CD4-positive, alpha-beta T cell treated with Interleukin-17A for 4 hours (primary cell): ENCODE measurements around the gene GDNF.

Experiments
- DNase-seq: peaks from one replicate; pipeline ENCODE4 v3.0.0-alpha.2; 2020; ENCODE audit warnings: mixed read lengths

The GDNF gene

DNA sequence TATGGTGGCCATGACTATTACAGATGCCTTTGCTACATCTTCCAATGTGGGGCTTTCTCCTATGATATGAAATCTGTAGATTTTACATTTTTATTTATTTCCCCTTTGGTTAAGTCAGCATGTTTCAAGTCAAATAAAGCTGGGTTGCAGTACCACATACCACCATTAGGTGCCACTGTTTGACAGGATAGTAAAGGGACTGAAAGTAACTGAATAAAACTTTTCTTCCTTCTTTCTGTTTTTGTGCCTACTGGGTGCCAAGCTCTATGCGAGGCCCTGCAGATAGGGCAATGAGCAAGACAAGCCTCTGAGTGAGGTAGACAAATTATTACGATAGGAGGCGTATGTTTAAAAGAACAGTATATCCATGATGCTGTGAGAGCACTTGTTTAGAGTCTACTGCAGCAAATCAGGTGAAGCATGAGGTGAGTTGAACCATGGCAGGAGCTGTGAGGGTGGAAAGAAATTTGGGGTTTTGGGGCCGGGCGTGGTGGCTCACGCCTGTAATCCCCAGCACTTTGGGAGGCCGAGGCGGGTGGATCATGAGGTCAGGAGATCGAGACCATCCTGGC, 64.8 kb downstream of the GDNF start:
- no peak for DNase-seq

DNA sequence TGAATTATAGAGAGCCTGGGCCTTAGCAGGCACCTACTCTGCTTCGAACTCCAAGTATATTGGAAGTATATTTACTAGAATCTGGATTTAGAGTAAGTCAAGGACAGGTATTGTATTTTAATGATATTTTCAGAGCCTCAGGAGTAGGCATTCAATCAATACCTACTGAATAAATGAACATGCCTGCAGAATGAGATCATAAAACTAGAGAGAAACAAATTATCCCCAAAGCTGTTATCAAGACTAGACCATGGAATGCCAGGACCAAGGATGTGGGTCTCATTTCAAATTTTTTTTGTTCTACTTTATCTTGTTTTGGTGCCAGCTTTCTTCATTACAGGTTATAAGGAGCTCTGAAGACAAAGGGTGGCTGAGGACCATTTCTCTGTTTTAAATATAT, 66.0 kb downstream of the GDNF start:
- DNase-seq, result no peak

DNA sequence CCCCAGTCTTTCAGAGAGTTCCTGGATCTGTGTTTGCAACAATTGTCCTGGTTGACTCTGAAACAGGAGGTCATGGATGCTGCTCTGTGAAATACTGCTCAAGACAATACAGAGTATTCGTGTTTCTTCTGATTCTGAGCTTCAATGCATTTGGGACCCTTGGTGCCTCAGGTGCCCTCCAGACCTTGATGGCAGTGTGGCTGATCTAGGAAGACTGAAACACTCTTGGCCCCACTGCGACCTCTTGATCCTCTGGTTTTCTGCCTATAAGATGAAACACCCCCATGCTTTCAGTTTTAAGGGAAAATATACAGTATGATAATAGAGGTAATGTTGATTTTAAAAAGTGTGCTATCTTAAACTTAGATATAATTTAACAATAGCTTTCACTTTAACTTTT, 67.6 kb downstream of the GDNF start:
- DNase-seq, result no peak

DNA sequence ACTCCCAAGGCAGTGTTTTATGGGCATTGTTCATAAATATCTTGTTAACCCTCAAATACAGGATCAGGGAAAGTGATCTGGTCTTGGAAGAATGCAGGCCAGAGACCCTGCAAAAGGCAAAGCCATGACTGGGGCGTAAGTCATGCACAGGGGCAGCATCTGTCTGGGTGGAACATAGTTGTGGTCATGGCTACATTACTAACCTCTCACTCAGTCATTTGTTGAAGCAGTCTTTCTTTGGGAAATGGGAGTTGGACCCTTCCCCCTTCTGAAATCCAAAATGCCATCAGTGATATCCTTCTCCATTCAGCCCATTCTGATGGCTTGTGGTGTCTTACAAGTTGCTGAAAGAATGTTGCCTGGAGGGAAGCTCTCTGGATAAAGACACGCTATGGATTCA, 68.1 kb downstream of the GDNF start:
- DNase-seq, result no peak

DNA sequence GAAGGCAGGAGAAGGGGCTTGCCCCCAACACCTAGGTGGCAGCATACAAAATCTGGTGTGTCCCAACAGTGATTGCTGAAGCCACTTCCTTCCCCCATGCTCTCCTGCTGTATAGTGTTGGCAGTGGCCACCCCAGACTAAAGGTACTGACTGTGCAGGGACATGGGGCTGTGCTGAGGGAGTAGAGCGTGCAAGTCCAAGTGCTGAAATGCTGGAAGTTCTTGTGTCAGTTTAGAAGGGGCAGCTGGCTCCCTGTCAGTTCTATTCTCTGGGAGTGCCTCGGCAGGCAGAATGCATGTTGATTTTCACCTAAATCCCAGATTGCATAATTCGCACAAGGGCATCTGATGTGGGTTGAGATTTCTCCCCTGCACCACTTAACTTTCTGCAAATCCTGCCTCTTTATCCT, 68.6 kb downstream of the GDNF start:
- DNase-seq, result no peak

DNA sequence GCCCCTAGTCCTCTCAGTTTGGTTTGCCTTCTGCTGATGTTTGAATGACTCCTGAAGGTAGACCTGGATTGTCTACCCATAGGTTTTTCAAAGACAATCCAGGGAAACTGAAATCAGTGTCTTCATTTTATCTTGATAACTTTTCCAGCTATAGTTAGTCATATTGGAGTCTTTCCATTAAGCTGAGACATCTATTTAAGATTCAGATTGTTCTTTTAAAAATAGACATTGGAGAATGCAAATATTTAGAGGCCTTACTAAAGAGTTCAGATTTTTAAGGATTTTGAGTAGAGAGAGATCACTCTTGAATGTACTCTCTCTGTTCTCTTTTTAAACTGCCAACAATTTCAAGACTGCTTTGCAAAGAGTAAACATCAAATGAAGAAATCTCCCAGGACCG, 69.1 kb downstream of the GDNF start:
- DNase-seq, result no peak

DNA sequence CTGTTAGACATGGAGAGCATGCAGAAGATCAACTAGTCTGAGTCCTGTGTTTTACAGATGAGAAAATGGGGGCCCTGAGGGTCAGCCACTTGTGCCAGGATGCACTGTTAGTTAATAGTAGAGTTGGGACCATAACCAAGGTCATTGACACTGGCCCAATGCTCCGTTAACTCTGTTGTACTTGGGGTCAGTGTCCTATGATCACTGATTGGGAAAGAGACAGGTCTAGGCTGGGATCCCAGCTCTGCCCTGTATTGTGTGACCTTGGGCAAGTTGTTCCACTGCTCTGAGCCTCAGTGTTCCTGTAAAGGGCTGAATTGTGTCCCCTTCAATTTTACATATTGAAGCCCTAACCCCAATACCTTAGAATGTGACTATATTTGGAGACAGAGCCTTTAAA, 70.0 kb downstream of the GDNF start:
- no peak for DNase-seq

DNA sequence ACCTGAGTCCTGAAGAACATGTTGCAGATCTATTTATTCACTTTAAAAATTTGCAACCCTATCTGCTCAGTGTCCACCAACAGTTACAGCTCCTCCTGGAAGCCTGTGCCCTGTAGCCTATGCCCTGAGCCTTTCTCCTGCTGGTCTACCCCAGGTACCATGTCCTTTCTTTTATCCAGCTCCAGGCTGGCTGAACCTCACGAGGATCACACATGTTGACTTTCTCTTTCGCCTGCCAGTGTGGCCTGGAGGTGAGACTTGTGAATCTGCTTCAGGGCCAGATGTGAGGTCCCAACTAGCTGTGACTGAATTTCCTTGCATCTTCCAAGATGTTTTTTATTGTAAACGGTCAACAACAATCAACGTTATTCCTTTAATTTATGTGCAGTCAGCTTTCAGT, 70.7 kb downstream of the GDNF start:
- DNase-seq, result no peak

DNA sequence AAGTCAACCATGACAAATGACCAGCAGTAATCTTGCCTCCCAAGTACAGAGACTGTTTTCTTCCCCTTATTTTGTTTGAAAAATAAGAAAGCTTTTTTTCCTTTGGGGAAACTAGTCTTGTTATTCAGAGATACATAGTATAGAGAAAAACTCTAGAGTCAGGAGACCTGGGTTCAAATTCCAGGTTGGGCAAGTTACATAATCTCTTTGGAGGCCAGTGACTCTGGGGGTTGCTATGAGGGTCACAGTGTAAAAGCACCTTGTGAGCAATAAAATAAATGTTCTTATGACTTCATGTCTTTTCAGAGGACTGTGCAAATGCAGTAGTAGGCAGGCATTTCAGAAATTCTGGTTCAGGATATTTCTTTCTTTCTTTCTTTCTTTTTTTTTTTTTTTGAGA, 71.5 kb downstream of the GDNF start:
- DNase-seq, result no peak

DNA sequence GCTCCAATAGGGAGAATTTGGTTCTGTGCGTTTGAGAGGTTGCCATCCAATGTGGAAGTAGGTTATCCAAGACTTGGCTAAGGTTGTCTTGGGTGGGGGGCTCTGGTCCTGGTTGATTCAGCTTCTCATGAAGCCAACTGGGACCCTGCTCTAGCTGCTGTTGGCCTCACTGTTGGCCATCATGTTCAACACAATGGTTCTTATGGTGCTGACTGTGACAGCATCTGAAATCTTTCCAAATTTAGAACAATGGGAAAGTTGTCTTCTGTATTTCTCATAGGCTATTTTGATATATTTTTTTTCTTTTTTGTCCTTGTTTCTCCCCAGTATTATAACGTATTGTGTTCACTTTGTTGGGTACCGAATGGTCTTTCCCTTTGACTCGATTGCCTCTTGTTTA, 71.9 kb downstream of the GDNF start:
- DNase-seq, result no peak

DNA sequence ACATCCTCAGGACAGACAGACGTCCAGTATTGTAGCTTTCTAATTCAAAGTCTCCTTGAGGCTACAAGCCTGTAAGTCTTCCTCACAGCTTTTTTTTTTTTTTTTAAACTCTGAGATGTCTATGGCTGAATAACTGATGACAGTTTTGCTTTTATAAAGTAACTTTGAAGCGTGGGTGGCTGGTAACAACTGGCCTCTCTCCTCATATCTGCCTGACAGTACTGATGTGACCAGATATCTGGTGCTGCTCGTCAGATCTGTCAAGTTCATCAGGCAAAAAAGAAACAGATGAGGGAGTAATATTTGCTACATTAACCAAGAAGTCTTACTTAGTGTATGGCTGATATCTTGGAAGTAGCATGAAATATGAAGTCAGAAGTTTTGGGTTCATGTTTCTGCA, 72.6 kb downstream of the GDNF start:
- DNase-seq, result no peak
